Astrocyte (in vitro differentiated cells and primary cell): ENCODE data around the gene ADAMTS17.

Experiments
- CTCF ChIP-seq: IDR thresholded peaks from 2 replicates; pipeline ENCODE4 v1.5.1; 2011; ENCODE audit warnings: low read depth, mild to moderate bottlenecking, inconsistent platforms, low read length, moderate library complexity; ENCODE audit not compliant: insufficient read depth
- EZH2 ChIP-seq: IDR thresholded peaks from 2 replicates; pipeline ENCODE4 v1.6.1; 2012; ENCODE audit warnings: mild to moderate bottlenecking, low read length, inconsistent platforms; ENCODE audit not compliant: insufficient read depth

DNA sequence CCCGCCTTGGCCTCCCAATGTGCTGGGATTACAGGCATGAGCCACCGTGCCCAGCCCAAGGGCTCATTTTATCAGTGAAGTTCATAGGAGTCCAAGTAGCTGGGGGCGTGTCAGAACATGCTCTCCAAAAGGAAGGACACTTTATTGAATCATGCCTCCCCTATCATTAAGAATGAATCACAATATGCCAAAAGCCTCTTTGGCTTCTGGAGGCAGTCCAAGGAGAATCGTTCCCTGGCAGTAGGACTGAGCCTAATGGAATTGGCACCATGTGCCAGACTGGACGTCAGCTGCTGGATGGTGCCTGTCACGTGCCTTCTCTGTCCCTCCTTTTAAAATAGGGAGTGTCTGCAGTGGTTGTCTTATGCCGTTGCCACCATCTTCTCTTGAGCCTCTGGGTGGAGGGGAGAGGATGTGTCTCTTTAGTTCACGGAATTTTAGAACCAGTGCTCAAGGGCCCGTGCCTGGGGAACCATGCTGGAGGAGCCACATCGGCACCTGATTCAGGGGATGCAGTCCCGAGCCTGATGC is 373.9 kb downstream of the ADAMTS17 start:
- TF ChIP-seq EZH2 (no peak), CTCF (no peak)
